Keratinocyte (primary cell): Measurements from ENCODE around the gene IFITM5.

Experiments used
- CTCF ChIP-seq, 3 experiments: IDR thresholded peaks in 1 of 3; conservative IDR thresholded peaks in 1 of 3; optimal IDR thresholded peaks in 1 of 3; 2 replicates in 2 of 3; 3 replicates in 1 of 3; pipeline versions ENCODE3 to v1.5.1; 2011; ENCODE audit warnings: low read length in 3 of 3, mild to moderate bottlenecking in 3 of 3, moderate library complexity in 2 of 3, control low read depth in 1 of 3, inconsistent platforms in 1 of 3; ENCODE audit not compliant: insufficient read depth in 2 of 3; ENCODE audit errors: extremely low read depth in 1 of 3
- EZH2 ChIP-seq: IDR thresholded peaks from one replicate; pipeline ENCODE4 v1.6.1; 2012; ENCODE audit warnings: inconsistent platforms, mild to moderate bottlenecking, low read length, moderate library complexity

GRCh38 chr11:279040-279965, 20.0 kb downstream of the IFITM5 start:
- TF ChIP-seq CTCF (optimal IDR thresholded peaks at IDR 0.05 in 1 of 3, IDR thresholded peaks at IDR 0.05 in 1 of 3, conservative IDR thresholded peaks at IDR 0.05 in 1 of 3; ENCODE audit: extremely low read depth in 1 of 3, insufficient read depth in 2 of 3, low read length in 3 of 3) (no peak), EZH2 (no peak)
